HepG2 (cell line): ENCODE results near the gene SPRYD4. TPM values are rescaled to one million over a fixed set of nuclear protein-coding genes. Genes with fewer than 3 reads are reported as not detected.
A peak's percentile ranks its signal among the peaks of the same experiment; 100 is the strongest.

ENCODE experiments used
- ATAC-seq: fragments of 200-7000 bp; cut with Tn5 transposase; 3 replicates; pipeline ENCODE4 v1.9.1; 2020; ENCODE audit warnings: mild to moderate bottlenecking, moderate library complexity
- BruUV-seq: library from RNA; stranded (reverse); fragments of 400-500 nt; replicated peaks from 2 replicates; lab custom pipeline; 2021; lab: Mats Ljungman, UMichigan
- CTCF ChIA-PET: fragments of 300-600 bp; formaldehyde crosslinking; extraction: SDS; loops from one replicate; lab custom pipeline; 2021; ENCODE audit warnings: low total read pairs, inconsistent platforms, low intra/inter-chr PET ratio; lab: Yijun Ruan, JAX
- POLR2A ChIA-PET: fragments of 350-600 bp; sonication (Branson Sonifier 250); formaldehyde crosslinking; loops from one replicate; lab custom pipeline; 2020; ENCODE audit warnings: antibody characterized with exemption, inconsistent platforms; lab: Yijun Ruan, JAX
- DNase-seq: peaks from one replicate; pipeline ENCODE4 v3.0.0-alpha.2; 2015; ENCODE audit warnings: low spot score
- FAIRE-seq: peaks from 3 replicates; lab custom pipeline; 2011; peaks lifted over from hg19 to GRCh38; lab: Jason Lieb, UNC
- H2AFZ ChIP-seq: one replicate; pipeline ENCODE4 v1.6.1; 2011; ENCODE audit warnings: low read length, inconsistent platforms
- H3K27ac ChIP-seq: fragments of 300-600 bp; 3 replicates; pipeline ENCODE4 v1.8.0; 2011; ENCODE audit warnings: mixed run types, mild to moderate bottlenecking, mixed read lengths, low read length, inconsistent platforms; ENCODE audit not compliant: insufficient read depth; ENCODE audit errors: extremely low read length
- H3K27me3 ChIP-seq, 2 experiments: fragments of 200-600 bp in 1 of 2; 2 replicates in 1 of 2; 3 replicates in 1 of 2; pipeline versions ENCODE4 v1.6.0 to v1.8.0; 2011; ENCODE audit warnings: low read length in 2 of 2, mild to moderate bottlenecking in 2 of 2, moderate library complexity in 2 of 2, inconsistent platforms in 1 of 2; ENCODE audit not compliant: insufficient read depth in 2 of 2, control insufficient read depth in 1 of 2
- H3K36me3 ChIP-seq, 2 experiments: fragments of 200-600 bp in 1 of 2; replicated peaks in 1 of 2; 2 replicates in 1 of 2; 3 replicates in 1 of 2; pipeline versions ENCODE4 v1.5.1 to v1.8.0; 2011; ENCODE audit warnings: low read length in 2 of 2, inconsistent platforms in 1 of 2; ENCODE audit not compliant: insufficient read depth in 2 of 2, control insufficient read depth in 1 of 2
- H3K4me1 ChIP-seq: 2 replicates; pipeline ENCODE4 v1.5.1; 2012; ENCODE audit warnings: low read length, inconsistent platforms; ENCODE audit not compliant: insufficient read depth
- H3K4me2 ChIP-seq: 2 replicates; pipeline ENCODE4 v1.6.0; 2011; ENCODE audit warnings: low read depth, low read length, inconsistent platforms
- H3K4me3 ChIP-seq, 3 experiments: fragments of 200-600 bp in 1 of 3; sonication (generic), shearing (Covaris generic) in 1 of 3; replicated peaks in 1 of 3; 2 replicates each; pipeline ENCODE4 v1.5.1; 2011 to 2016; ENCODE audit warnings: low read length in 3 of 3, inconsistent platforms in 2 of 3, low read depth in 2 of 3, mild to moderate bottlenecking in 2 of 3, control low read depth in 1 of 3, mixed read lengths in 1 of 3; ENCODE audit not compliant: insufficient read depth in 1 of 3
- H3K79me2 ChIP-seq: one replicate; pipeline ENCODE4 v1.6.1; 2011; ENCODE audit warnings: low read length, inconsistent platforms; ENCODE audit not compliant: insufficient read depth
- H3K9ac ChIP-seq: 2 replicates; pipeline ENCODE4 v1.6.0; 2011; ENCODE audit warnings: mild to moderate bottlenecking, low read depth, low read length, inconsistent platforms; ENCODE audit not compliant: insufficient read depth
- H3K9me3 ChIP-seq: 2 replicates; pipeline ENCODE4 v1.5.1; 2012; ENCODE audit warnings: mild to moderate bottlenecking, low read length
- H4K20me1 ChIP-seq: 2 replicates; pipeline ENCODE4 v1.6.0; 2011; ENCODE audit warnings: inconsistent platforms, mild to moderate bottlenecking, low read length, moderate library complexity; ENCODE audit not compliant: insufficient read depth
- AGO2 ChIP-seq: fragments of 200-400 bp; formaldehyde crosslinking; optimal IDR thresholded peaks from 2 replicates; pipeline ENCODE3; 2017; ENCODE audit warnings: mild to moderate bottlenecking, low read depth, low read length, moderate library complexity
- ATF5 ChIP-seq: sonication (generic); formaldehyde crosslinking; IDR thresholded peaks from 2 replicates; pipeline ENCODE4 v1.4.0; 2020; ENCODE audit warnings: mild to moderate bottlenecking, low read depth, missing genetic modification reagents
- BRD4 ChIP-seq: sonication (generic); formaldehyde crosslinking; IDR thresholded peaks from 2 replicates; pipeline ENCODE4 v1.4.0; 2020; ENCODE audit warnings: missing genetic modification reagents
- FOXJ3 ChIP-seq: sonication (generic); formaldehyde crosslinking; IDR thresholded peaks from 2 replicates; pipeline ENCODE4 v1.4.0; 2020; ENCODE audit warnings: missing genetic modification reagents, mild to moderate bottlenecking, borderline replicate concordance
- GATAD1 ChIP-seq: IDR thresholded peaks from 2 replicates; pipeline ENCODE4 v1.6.1; 2016; ENCODE audit warnings: missing genetic modification reagents, missing compliant biosample characterization
- HOXA3 ChIP-seq: sonication (generic); formaldehyde crosslinking; IDR thresholded peaks from 2 replicates; pipeline ENCODE4 v1.5.0; 2020; ENCODE audit warnings: missing genetic modification reagents
- NFRKB ChIP-seq: fragments of 450-650 bp; IDR thresholded peaks from 2 replicates; pipeline ENCODE4 v1.6.1; 2017
- RBFOX2 ChIP-seq: fragments of 200-400 bp; formaldehyde crosslinking; IDR thresholded peaks from 2 replicates; pipeline ENCODE4 v1.6.1; 2017; ENCODE audit warnings: low read depth, mild to moderate bottlenecking, low read length
- RNF219 ChIP-seq: sonication (generic); formaldehyde crosslinking; IDR thresholded peaks from 2 replicates; pipeline ENCODE4 v1.5.0; 2020; ENCODE audit warnings: mild to moderate bottlenecking, missing genetic modification reagents
- SETDB1 ChIP-seq: sonication (generic); formaldehyde crosslinking; IDR thresholded peaks from 2 replicates; pipeline ENCODE4 v1.5.1; 2020; ENCODE audit warnings: missing genetic modification reagents, mild to moderate bottlenecking, borderline replicate concordance
- TBP ChIP-seq: sonication (generic); formaldehyde crosslinking; IDR thresholded peaks from 2 replicates; pipeline ENCODE4 v1.5.0; 2020; ENCODE audit warnings: missing genetic modification reagents
- YEATS4 ChIP-seq: sonication (generic); formaldehyde crosslinking; IDR thresholded peaks from 2 replicates; pipeline ENCODE4 v1.4.0; 2020; ENCODE audit warnings: missing genetic modification reagents, borderline replicate concordance
- ZBTB38 ChIP-seq: sonication (generic); formaldehyde crosslinking; IDR thresholded peaks from 2 replicates; pipeline ENCODE4 v1.5.1; 2020; ENCODE audit warnings: mild to moderate bottlenecking, missing genetic modification reagents
- ZNF280B ChIP-seq: sonication (generic); formaldehyde crosslinking; IDR thresholded peaks from 2 replicates; pipeline ENCODE4 v1.5.0; 2020; ENCODE audit warnings: missing genetic modification reagents, mild to moderate bottlenecking, borderline replicate concordance
- ZNF577 ChIP-seq: sonication (generic); formaldehyde crosslinking; IDR thresholded peaks from 2 replicates; pipeline ENCODE4 v1.4.0; 2020; ENCODE audit warnings: mild to moderate bottlenecking, low read depth, missing genetic modification reagents, borderline replicate concordance
- WGBS: methylation state at CpG from one replicate; pipeline ENCODE4 v1.1.6; 2017; ENCODE audit warnings: low lambda C conversion rate; 5-methylcytosine and 5-hydroxymethylcytosine counted together
- in situ Hi-C: cut with HindIII; loops from 2 replicates; pipeline ENCODE4 v1.10.0; 2017; ENCODE audit warnings: low pct_unique_long_range_greater_than_20kb; ENCODE audit not compliant: extremely low pct_ligation_motif_present
- intact Hi-C: fragments of 100-400 bp; cut with micrococcal nuclease; formaldehyde crosslinking; loops from one replicate; pipeline ENCODE4 v1.10.0; 2022; ENCODE audit not compliant: unreplicated experiment
- polyA plus RNA-seq, 8 experiments: library from polyadenylated mRNA; depleted of rRNA in 3 of 8; stranded (reverse) in 7 of 8; unstranded in 1 of 8; fragments of >200 nt; fragmentation: Illumina TruSeq in 4 of 8; extraction: Trizol in 4 of 8; gene quantifications; 2 replicates each; pipeline versions ENCODE4 v1.2.1 to v1.2.3, GENCODE V29; 2011 to 2016; ENCODE audit warnings: low read depth in 4 of 8, missing spikeins in 1 of 8, mixed read lengths in 1 of 8; ENCODE audit not compliant: insufficient read depth in 1 of 8
- total RNA-seq, 5 experiments: library from RNA; depleted of rRNA; stranded (reverse); fragments of >200 nt; fragmentation: Illumina TruSeq; extraction: Trizol; gene quantifications; 2 replicates each; pipeline ENCODE4 v1.2.3, GENCODE V29; 2016; ENCODE audit warnings: low read depth in 1 of 5
- TF ChIP-seq, protein P1 (sequence below): sonication (generic); formaldehyde crosslinking; conservative IDR thresholded peaks from 2 replicates; pipeline ENCODE4 v1.8.0; 2022; ENCODE audit warnings: low read depth, missing genetic modification reagents

The SPRYD4 gene
- total and polyA plus RNA-seq, 2 of the 13 experiments (the other 11 are each of a cell fraction or from before 2014, with no cell fraction given) = 3.9 to 4.5 TPM

DNA sequence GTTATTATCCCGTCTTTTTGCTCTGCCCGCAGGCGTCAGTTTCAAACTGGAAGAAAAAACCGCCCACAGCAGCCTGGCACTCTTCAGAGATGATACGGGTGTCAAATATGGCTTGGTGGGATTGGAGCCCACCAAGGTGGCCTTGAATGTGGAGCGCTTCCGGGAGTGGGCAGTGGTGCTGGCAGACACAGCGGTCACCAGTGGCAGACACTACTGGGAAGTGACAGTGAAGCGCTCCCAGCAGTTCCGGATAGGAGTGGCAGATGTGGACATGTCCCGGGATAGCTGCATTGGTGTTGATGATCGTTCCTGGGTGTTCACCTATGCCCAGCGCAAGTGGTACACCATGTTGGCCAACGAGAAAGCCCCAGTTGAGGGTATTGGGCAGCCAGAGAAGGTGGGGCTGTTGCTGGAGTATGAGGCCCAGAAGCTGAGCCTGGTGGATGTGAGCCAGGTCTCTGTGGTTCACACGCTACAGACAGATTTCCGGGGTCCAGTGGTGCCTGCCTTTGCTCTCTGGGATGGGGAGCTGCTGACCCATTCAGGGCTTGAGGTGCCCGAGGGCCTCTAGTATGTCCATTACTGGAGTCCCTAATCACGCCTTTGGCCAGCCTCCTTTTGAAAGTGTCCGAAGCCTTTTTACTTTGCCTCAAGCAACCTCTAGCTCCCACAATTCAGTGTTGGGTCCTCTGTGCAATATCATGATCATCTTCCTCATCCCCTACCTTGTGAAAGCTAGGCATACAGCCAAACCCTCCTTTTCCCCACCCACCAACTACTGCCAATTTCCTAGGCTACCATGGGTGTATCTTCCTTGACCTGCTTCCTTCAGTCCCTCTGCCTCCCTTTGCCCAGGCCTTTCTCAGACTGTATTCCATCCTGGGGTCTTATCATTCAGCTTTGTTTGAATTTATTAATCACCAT, 891 bp downstream of the SPRYD4 start:
- WGBS = 40% methylated on average over 14 of the region's 19 CpGs
- Histone ChIP-seq H4K20me1 (no peaks in the 10 kb centered on the region), H3K27ac (peak overlapping the region; percentile 86), H3K36me3 (peaks cover 0 to 11% of the 10 kb centered on the region in 2 experiments; a peak in 2 of 5 replicates), H2AFZ (no peak overlapping the region), H3K4me2 (peak overlapping the region; percentile 93), H3K4me1 (peaks cover 17% of the 10 kb centered on the region), H3K4me3 (peak overlapping the region; percentile 79 to 93 (median 80)), H3K9me3 (no peaks in the 10 kb centered on the region), H3K9ac (peak overlapping the region; percentile 94), H3K79me2 (peaks cover 16% of the 10 kb centered on the region), H3K27me3 (no peaks in the 10 kb centered on the region; a peak in 1 of 5 replicates)
- BruUV-seq = no TSS peak
- ATAC-seq = peak; percentile 32
- FAIRE-seq = no peak
- in situ Hi-C loops (loop anchor here (10.0 kb wide), 1 partner anchor 274 kb away; no protein-coding TSS in a partner anchor), intact Hi-C loops (loop anchor here (5.0 kb wide), 1 partner anchor 352 kb away; the partner anchor contains the start of genes RPL41 and ZC3H10)
- no peak for DNase-seq
- ChIA-PET POLR2A (interaction anchor here (0.9 to 1.4 kb wide), 4 partner anchors 19 to 248 kb away, joined by 3 to 6 read pairs (median 4); partner anchors contain the start of genes GLS2, PAN2 and RNF41), CTCF (no interaction called here)
- TF ChIP-seq BRD4 (CRISPR knock-in tag) = no peak
- TF ChIP-seq TBP (CRISPR knock-in tag) = no peak
- TF ChIP-seq ZBTB38 (CRISPR knock-in tag) = peak; percentile 50; the same call in 1 of the 2 replicates
- TF ChIP-seq RNF219 (CRISPR knock-in tag) = no peak
- TF ChIP-seq ZNF280B = 0 out of 2 replicates have a peak, but pooled peaks have one; percentile 51
- no peak for TF ChIP-seq GATAD1 (CRISPR knock-in tag)
- TF ChIP-seq RBFOX2 = no peak
- TF ChIP-seq, protein P1, sequence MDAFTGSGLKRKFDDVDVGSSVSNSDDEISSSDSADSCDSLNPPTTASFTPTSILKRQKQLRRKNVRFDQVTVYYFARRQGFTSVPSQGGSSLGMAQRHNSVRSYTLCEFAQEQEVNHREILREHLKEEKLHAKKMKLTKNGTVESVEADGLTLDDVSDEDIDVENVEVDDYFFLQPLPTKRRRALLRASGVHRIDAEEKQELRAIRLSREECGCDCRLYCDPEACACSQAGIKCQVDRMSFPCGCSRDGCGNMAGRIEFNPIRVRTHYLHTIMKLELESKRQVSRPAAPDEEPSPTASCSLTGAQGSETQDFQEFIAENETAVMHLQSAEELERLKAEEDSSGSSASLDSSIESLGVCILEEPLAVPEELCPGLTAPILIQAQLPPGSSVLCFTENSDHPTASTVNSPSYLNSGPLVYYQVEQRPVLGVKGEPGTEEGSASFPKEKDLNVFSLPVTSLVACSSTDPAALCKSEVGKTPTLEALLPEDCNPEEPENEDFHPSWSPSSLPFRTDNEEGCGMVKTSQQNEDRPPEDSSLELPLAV = 0 out of 2 replicates have a peak, but pooled peaks have one; percentile 15
- no peak for TF ChIP-seq YEATS4 (CRISPR knock-in tag)
- peak; percentile 33 for TF ChIP-seq AGO2
- TF ChIP-seq FOXJ3 (CRISPR knock-in tag) = no peak
- no peak for TF ChIP-seq ZNF577 (CRISPR knock-in tag)
- TF ChIP-seq HOXA3 = 0 out of 2 replicates have a peak, but pooled peaks have one; percentile 18
- TF ChIP-seq SETDB1 = no peak
- no peak for TF ChIP-seq NFRKB
- TF ChIP-seq ATF5 (CRISPR knock-in tag) = no peak
